ENCODE measurements around the gene NAGS.

Gene NAGS

GRCh38 chr17:44000141-44000860, 4.1 kb upstream of the NAGS start:
- Histone ChIP-seq H3K4me3 (ENCODE audit: low read depth in 1 of 2, low read length in 2 of 2) (no peak overlapping the region), H3K36me3 (ENCODE audit: control insufficient read depth in 1 of 2, insufficient read depth in 2 of 2, low read length in 2 of 2) (no peaks in the 10 kb centered on the region), H3K9me3 (ENCODE audit: control insufficient read depth in 1 of 2, low read length in 2 of 2) (no peaks in the 10 kb centered on the region), H3K27ac (ENCODE audit: low read length) (no peak overlapping the region), H3K27me3 (ENCODE audit: low read depth, low read length) (peaks cover 12% of the 10 kb centered on the region), H3K4me1 (ENCODE audit: control insufficient read depth in 1 of 2, insufficient read depth in 2 of 2, low read length in 2 of 2) (peaks cover 0 to 7% of the 10 kb centered on the region in 2 donors)

GRCh38 chr17:44000871-44001460, 3.5 kb upstream of the NAGS start:
- Histone ChIP-seq H3K36me3 (ENCODE audit: control insufficient read depth in 1 of 2, insufficient read depth in 2 of 2, low read length in 2 of 2) (no peaks in the 10 kb centered on the region), H3K4me3 (ENCODE audit: low read depth in 1 of 2, low read length in 2 of 2) (no peak overlapping the region), H3K27me3 (ENCODE audit: low read depth, low read length) (peaks cover 14% of the 10 kb centered on the region), H3K9me3 (ENCODE audit: control insufficient read depth in 1 of 2, low read length in 2 of 2) (no peaks in the 10 kb centered on the region), H3K27ac (ENCODE audit: low read length) (no peak overlapping the region), H3K4me1 (ENCODE audit: control insufficient read depth in 1 of 2, insufficient read depth in 2 of 2, low read length in 2 of 2) (peaks cover 0 to 12% of the 10 kb centered on the region in 2 donors)

GRCh38 chr17:44001461-44001920, 2.9 kb upstream of the NAGS start:
- H3K9me3 ChIP-seq (ENCODE audit: control insufficient read depth in 1 of 2, low read length in 2 of 2), result no peaks in the 10 kb centered on the region
- no peak overlapping the region for H3K4me3 ChIP-seq (ENCODE audit: low read depth in 1 of 2, low read length in 2 of 2)
- H3K36me3 ChIP-seq (ENCODE audit: control insufficient read depth in 1 of 2, insufficient read depth in 2 of 2, low read length in 2 of 2), result no peaks in the 10 kb centered on the region
- peaks cover 14% of the 10 kb centered on the region for H3K27me3 ChIP-seq (ENCODE audit: low read depth, low read length)
- no peak overlapping the region for H3K27ac ChIP-seq (ENCODE audit: low read length)
- peaks cover 0 to 12% of the 10 kb centered on the region in 2 donors for H3K4me1 ChIP-seq (ENCODE audit: control insufficient read depth in 1 of 2, insufficient read depth in 2 of 2, low read length in 2 of 2)

- no peaks in the 10 kb centered on the region for H3K9me3 ChIP-seq (ENCODE audit: control insufficient read depth in 1 of 2, low read length in 2 of 2)
- no peaks in the 10 kb centered on the region for H3K36me3 ChIP-seq (ENCODE audit: control insufficient read depth in 1 of 2, insufficient read depth in 2 of 2, low read length in 2 of 2)
- no peak overlapping the region for H3K27ac ChIP-seq (ENCODE audit: low read length)
- H3K27me3 ChIP-seq (ENCODE audit: low read depth, low read length), result peaks cover 14% of the 10 kb centered on the region
- peaks cover 0 to 16% of the 10 kb centered on the region in 2 donors for H3K4me1 ChIP-seq (ENCODE audit: control insufficient read depth in 1 of 2, insufficient read depth in 2 of 2, low read length in 2 of 2)
- no peak overlapping the region for H3K4me3 ChIP-seq (ENCODE audit: low read depth in 1 of 2, low read length in 2 of 2)
Observed at GRCh38 chr17:44002141-44002848, 2.1 kb upstream of the NAGS start.

DNA sequence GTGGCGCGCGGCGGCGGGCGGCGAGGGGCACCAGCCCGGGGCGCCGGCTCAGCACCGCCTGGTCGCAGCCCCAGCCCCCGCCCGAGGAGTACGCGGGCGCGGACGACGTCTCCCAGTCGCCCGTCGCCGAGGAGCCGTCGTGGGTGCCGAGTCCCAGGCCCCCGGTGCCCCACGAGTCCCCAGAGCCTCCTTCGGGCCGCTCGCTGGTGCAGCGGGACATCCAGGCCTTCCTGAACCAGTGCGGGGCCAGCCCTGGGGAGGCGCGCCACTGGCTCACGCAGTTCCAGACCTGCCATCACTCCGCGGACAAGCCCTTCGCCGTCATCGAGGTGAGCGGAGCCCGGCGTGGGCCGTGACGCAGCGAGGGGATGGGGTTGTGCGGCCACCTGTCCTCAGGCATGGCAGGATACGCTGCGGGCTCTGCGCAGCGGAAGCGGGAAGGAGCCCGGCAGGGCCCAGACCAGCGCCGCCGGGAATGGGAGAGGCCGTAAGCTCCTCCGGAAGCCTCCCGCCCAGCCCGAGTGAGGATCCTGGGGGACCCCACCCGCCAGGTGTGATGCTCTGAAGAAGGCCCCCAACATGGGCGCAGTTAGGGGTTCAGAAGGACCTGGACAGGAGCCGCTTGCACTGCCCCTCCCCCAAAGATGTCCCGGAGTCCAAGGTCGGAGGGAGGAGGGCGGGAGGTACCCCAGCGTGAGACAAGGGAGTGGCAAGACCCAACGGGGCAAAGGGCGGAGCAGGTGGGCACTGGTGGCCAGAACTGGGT, 522 bp downstream of the NAGS start:
- no peaks in the 10 kb centered on the region for H3K9me3 ChIP-seq (ENCODE audit: control insufficient read depth in 1 of 2, low read length in 2 of 2)
- H3K27ac ChIP-seq (ENCODE audit: low read length), result no peak overlapping the region
- no peaks in the 10 kb centered on the region for H3K36me3 ChIP-seq (ENCODE audit: control insufficient read depth in 1 of 2, insufficient read depth in 2 of 2, low read length in 2 of 2)
- H3K4me3 ChIP-seq (ENCODE audit: low read depth in 1 of 2, low read length in 2 of 2), result peak overlapping the region; percentile 44 to 78
- peaks cover 0 to 28% of the 10 kb centered on the region in 2 donors for H3K4me1 ChIP-seq (ENCODE audit: control insufficient read depth in 1 of 2, insufficient read depth in 2 of 2, low read length in 2 of 2)
- H3K27me3 ChIP-seq (ENCODE audit: low read depth, low read length), result peaks cover 14% of the 10 kb centered on the region

DNA sequence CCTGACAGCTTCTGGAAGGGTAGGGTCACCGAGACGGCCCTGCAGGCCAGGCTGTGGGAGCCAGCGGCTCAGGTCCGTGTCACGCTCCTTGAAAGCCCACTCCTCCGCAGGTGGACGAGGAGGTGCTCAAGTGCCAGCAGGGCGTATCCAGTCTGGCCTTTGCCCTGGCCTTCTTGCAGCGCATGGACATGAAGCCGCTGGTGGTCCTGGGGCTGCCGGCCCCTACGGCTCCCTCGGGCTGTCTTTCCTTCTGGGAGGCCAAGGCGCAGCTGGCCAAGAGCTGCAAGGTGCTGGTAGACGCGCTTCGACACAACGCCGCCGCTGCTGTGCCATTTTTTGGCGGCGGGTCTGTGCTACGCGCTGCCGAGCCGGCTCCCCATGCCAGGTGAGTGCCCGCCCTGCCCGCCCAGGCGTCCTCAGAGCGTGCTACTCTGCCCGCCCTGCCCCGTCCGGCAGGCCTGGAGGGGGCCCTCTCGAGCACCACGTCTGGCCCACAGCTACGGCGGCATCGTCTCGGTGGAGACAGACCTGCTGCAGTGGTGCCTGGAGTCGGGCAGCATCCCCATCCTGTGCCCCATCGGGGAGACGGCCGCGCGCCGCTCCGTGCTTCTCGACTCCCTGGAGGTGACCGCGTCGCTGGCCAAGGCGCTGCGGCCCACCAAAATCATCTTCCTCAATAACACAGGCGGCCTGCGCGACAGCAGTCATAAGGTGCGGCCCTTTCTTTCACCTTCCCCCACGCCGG, 1.3 kb downstream of the NAGS start:
- Histone ChIP-seq H3K4me1 (ENCODE audit: control insufficient read depth in 1 of 2, insufficient read depth in 2 of 2, low read length in 2 of 2) (peaks cover 0 to 28% of the 10 kb centered on the region in 2 donors), H3K27me3 (ENCODE audit: low read depth, low read length) (peaks cover 14% of the 10 kb centered on the region), H3K36me3 (ENCODE audit: control insufficient read depth in 1 of 2, insufficient read depth in 2 of 2, low read length in 2 of 2) (peaks cover 0 to 1% of the 10 kb centered on the region in 2 donors), H3K27ac (ENCODE audit: low read length) (no peak overlapping the region), H3K4me3 (ENCODE audit: low read depth in 1 of 2, low read length in 2 of 2) (peak overlapping the region; percentile 60 to 78), H3K9me3 (ENCODE audit: control insufficient read depth in 1 of 2, low read length in 2 of 2) (no peaks in the 10 kb centered on the region)

DNA sequence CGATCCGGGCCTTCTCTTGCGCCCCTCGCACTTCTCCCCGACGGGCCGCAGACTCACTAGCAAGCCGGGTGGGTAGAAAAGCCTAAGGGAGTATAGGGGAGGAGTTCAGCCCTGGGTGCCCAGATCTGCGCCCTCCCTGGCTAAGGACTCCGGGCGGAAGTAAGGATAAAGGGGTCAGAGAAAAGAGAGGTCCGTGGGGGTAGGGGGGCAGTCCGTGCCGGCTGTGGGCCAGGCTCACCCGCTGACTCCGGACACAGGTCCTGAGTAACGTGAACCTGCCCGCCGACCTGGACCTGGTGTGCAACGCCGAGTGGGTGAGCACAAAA, 1.8 kb downstream of the NAGS start:
- H3K36me3 ChIP-seq (ENCODE audit: control insufficient read depth in 1 of 2, insufficient read depth in 2 of 2, low read length in 2 of 2), result peaks cover 0 to 7% of the 10 kb centered on the region in 2 donors
- peak overlapping the region; percentile 60 to 78 for H3K4me3 ChIP-seq (ENCODE audit: low read depth in 1 of 2, low read length in 2 of 2)
- H3K27ac ChIP-seq (ENCODE audit: low read length), result no peak overlapping the region
- H3K9me3 ChIP-seq (ENCODE audit: control insufficient read depth in 1 of 2, low read length in 2 of 2), result no peaks in the 10 kb centered on the region
- H3K4me1 ChIP-seq (ENCODE audit: control insufficient read depth in 1 of 2, insufficient read depth in 2 of 2, low read length in 2 of 2), result peaks cover 0 to 28% of the 10 kb centered on the region in 2 donors
- peaks cover 14% of the 10 kb centered on the region for H3K27me3 ChIP-seq (ENCODE audit: low read depth, low read length)

- Histone ChIP-seq H3K27ac (ENCODE audit: low read length) (no peak overlapping the region), H3K9me3 (ENCODE audit: control insufficient read depth in 1 of 2, low read length in 2 of 2) (no peaks in the 10 kb centered on the region), H3K36me3 (ENCODE audit: control insufficient read depth in 1 of 2, insufficient read depth in 2 of 2, low read length in 2 of 2) (peaks cover 4 to 12% of the 10 kb centered on the region in 2 donors), H3K4me1 (ENCODE audit: control insufficient read depth in 1 of 2, insufficient read depth in 2 of 2, low read length in 2 of 2) (peaks cover 0 to 28% of the 10 kb centered on the region in 2 donors), H3K27me3 (ENCODE audit: low read depth, low read length) (peaks cover 14% of the 10 kb centered on the region), H3K4me3 (ENCODE audit: low read depth in 1 of 2, low read length in 2 of 2) (peak overlapping the region; percentile 60 to 78)
Observed at GRCh38 chr17:44006598-44007345, 2.4 kb downstream of the NAGS start.

GRCh38 chr17:44007346-44008204, 3.2 kb downstream of the NAGS start:
- Histone ChIP-seq H3K9me3 (ENCODE audit: control insufficient read depth in 1 of 2, low read length in 2 of 2) (no peaks in the 10 kb centered on the region), H3K4me3 (ENCODE audit: low read depth in 1 of 2, low read length in 2 of 2) (peak overlapping the region; percentile 37 to 78), H3K4me1 (ENCODE audit: control insufficient read depth in 1 of 2, insufficient read depth in 2 of 2, low read length in 2 of 2) (peaks cover 0 to 28% of the 10 kb centered on the region in 2 donors), H3K36me3 (ENCODE audit: control insufficient read depth in 1 of 2, insufficient read depth in 2 of 2, low read length in 2 of 2) (peaks cover 6 to 19% of the 10 kb centered on the region in 2 donors), H3K27ac (ENCODE audit: low read length) (no peak overlapping the region), H3K27me3 (ENCODE audit: low read depth, low read length) (peaks cover 14% of the 10 kb centered on the region)

Data from muscle layer of duodenum (tissue), 2 donors.